Stomach (tissue), 4 donors: ENCODE results near the gene OCLN.

Source experiments
- CTCF ChIP-seq, 7 experiments: fragments of 450-650 bp in 4 of 7; fragments of 200-600 bp in 3 of 7; sonication (generic) in 3 of 7; IDR thresholded peaks; one replicate each; pipeline ENCODE4 v1.5.1; 2016 to 2019; ENCODE audit warnings: antibody characterized with exemption in 7 of 7, control low read depth in 2 of 7, mild to moderate bottlenecking in 1 of 7
- POLR2A ChIP-seq, 4 donors: fragments of 450-650 bp; IDR thresholded peaks; one replicate each; pipeline ENCODE4 v1.6.1; 2016; ENCODE audit warnings: antibody characterized with exemption in 4 of 4, control low read depth in 2 of 4, mild to moderate bottlenecking in 1 of 4, moderate library complexity in 1 of 4

- no peak for TF ChIP-seq POLR2A (IDR thresholded peaks at IDR 0.05)
- no peak for TF ChIP-seq CTCF (IDR thresholded peaks at IDR 0.05)
These were observed 12.7 kb downstream of the OCLN start for GRCh38 chr5:69505306-69505705.
